Nephron (organoid): Measurements from ENCODE around the gene MTFR1L.

Source experiments
- H3K27ac Mint-ChIP-seq, 3 experiments: 2 replicates each; pipeline ENCODE4 v1.8.0; 2020; ENCODE audit warnings: mixed read lengths in 3 of 3, mild to moderate bottlenecking in 2 of 3, moderate library complexity in 1 of 3
- H3K27me3 Mint-ChIP-seq: 2 replicates; pipeline ENCODE4 v1.8.0; 2021; ENCODE audit warnings: low read depth, mild to moderate bottlenecking, moderate library complexity, mixed read lengths
- H3K36me3 Mint-ChIP-seq: 2 replicates; pipeline ENCODE4 v1.8.0; 2020; ENCODE audit warnings: low read depth, mixed read lengths
- H3K4me1 Mint-ChIP-seq: 2 replicates; pipeline ENCODE4 v1.8.0; 2020; ENCODE audit warnings: mixed read lengths
- H3K4me3 Mint-ChIP-seq, 3 experiments: 2 replicates each; pipeline ENCODE4 v1.8.0; 2020; ENCODE audit warnings: mild to moderate bottlenecking in 3 of 3, mixed read lengths in 3 of 3, moderate library complexity in 2 of 3
- H3K9me3 Mint-ChIP-seq: 2 replicates; pipeline ENCODE4 v1.8.0; 2020; ENCODE audit warnings: mixed read lengths
- TF ChIP-seq, protein P1 (sequence below), 3 experiments: fragments of 200-600 bp; sonication (generic); IDR thresholded peaks; one replicate each; pipeline ENCODE4 v1.5.0; 2021; ENCODE audit warnings: antibody characterized with exemption in 3 of 3; ENCODE audit not compliant: unreplicated experiment in 3 of 3

The MTFR1L gene

GRCh38 chr1:25870614-25871013 is 50.9 kb downstream of the MTFR1L start:
- no peaks in the 10 kb centered on the region for H3K9me3 Mint-ChIP-seq
- TF ChIP-seq, protein P1, sequence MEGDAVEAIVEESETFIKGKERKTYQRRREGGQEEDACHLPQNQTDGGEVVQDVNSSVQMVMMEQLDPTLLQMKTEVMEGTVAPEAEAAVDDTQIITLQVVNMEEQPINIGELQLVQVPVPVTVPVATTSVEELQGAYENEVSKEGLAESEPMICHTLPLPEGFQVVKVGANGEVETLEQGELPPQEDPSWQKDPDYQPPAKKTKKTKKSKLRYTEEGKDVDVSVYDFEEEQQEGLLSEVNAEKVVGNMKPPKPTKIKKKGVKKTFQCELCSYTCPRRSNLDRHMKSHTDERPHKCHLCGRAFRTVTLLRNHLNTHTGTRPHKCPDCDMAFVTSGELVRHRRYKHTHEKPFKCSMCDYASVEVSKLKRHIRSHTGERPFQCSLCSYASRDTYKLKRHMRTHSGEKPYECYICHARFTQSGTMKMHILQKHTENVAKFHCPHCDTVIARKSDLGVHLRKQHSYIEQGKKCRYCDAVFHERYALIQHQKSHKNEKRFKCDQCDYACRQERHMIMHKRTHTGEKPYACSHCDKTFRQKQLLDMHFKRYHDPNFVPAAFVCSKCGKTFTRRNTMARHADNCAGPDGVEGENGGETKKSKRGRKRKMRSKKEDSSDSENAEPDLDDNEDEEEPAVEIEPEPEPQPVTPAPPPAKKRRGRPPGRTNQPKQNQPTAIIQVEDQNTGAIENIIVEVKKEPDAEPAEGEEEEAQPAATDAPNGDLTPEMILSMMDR (IDR thresholded peaks at IDR 0.05; ENCODE audit: unreplicated experiment in 3 of 3) = no peak
- peak overlapping the region; percentile 74 to 91 (median 80) for H3K27ac Mint-ChIP-seq
- peaks cover 23% of the 10 kb centered on the region for H3K4me1 Mint-ChIP-seq
- peak overlapping the region in 2 of 3 experiments; percentile 27 to 47 for H3K4me3 Mint-ChIP-seq
- H3K27me3 Mint-ChIP-seq = no peaks in the 10 kb centered on the region
- peaks cover 6% of the 10 kb centered on the region for H3K36me3 Mint-ChIP-seq

GRCh38 chr1:25871086-25871703 is 51.4 kb downstream of the MTFR1L start:
- Mint-ChIP-seq H3K27ac (peak overlapping the region; percentile 74 to 91 (median 80)), H3K27me3 (peaks cover 3% of the 10 kb centered on the region), H3K4me1 (peaks cover 25% of the 10 kb centered on the region), H3K4me3 (peak overlapping the region in 2 of 3 experiments; percentile 27 to 41), H3K36me3 (peaks cover 3% of the 10 kb centered on the region), H3K9me3 (no peaks in the 10 kb centered on the region)
- TF ChIP-seq, protein P1 (IDR thresholded peaks at IDR 0.05; ENCODE audit: unreplicated experiment in 3 of 3) = no peak

GRCh38 chr1:25871704-25872494 is 52.1 kb downstream of the MTFR1L start:
- Mint-ChIP-seq H3K36me3 (no peaks in the 10 kb centered on the region), H3K4me3 (peak overlapping the region in 2 of 3 experiments; percentile 27 to 41), H3K27ac (peak overlapping the region; percentile 74 to 99 (median 80)), H3K9me3 (no peaks in the 10 kb centered on the region), H3K4me1 (peaks cover 28% of the 10 kb centered on the region), H3K27me3 (peaks cover 8% of the 10 kb centered on the region)
- TF ChIP-seq, protein P1 (IDR thresholded peaks at IDR 0.05; ENCODE audit: unreplicated experiment in 3 of 3) = no peak

DNA sequence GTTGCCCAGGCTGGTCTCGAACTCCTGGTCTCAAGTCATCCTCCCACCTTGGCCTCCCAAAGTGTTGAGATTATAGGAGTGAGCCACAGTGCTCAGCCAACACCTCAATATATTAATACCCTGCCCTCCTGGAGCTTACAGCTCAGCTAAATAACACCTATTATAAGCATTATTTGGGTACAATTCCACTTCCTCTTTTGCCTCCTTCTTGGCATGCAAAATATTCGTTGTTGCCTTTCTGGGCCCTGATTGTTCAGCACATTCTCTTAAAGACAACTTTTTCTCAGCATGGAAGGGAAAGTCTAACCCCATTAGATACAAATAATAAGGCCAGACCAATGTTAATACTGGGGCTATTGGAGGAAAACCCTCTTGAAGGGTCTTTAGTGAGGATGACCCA is 53.0 kb downstream of the MTFR1L start:
- TF ChIP-seq, protein P1 (IDR thresholded peaks at IDR 0.05; ENCODE audit: unreplicated experiment in 3 of 3) = no peak
- peak overlapping the region in 2 of 3 experiments; percentile 53 to 65 for H3K4me3 Mint-ChIP-seq
- peaks cover 22% of the 10 kb centered on the region for H3K4me1 Mint-ChIP-seq
- H3K9me3 Mint-ChIP-seq = no peaks in the 10 kb centered on the region
- no peaks in the 10 kb centered on the region for H3K36me3 Mint-ChIP-seq
- H3K27me3 Mint-ChIP-seq = peaks cover 8% of the 10 kb centered on the region
- peak overlapping the region; percentile 71 to 99 (median 92) for H3K27ac Mint-ChIP-seq

GRCh38 chr1:25873120-25873519 is 53.4 kb downstream of the MTFR1L start:
- H3K4me1 Mint-ChIP-seq = peaks cover 20% of the 10 kb centered on the region
- H3K36me3 Mint-ChIP-seq = no peaks in the 10 kb centered on the region
- H3K27me3 Mint-ChIP-seq = peaks cover 8% of the 10 kb centered on the region
- peak overlapping the region; percentile 62 to 65 (median 64) for H3K4me3 Mint-ChIP-seq
- TF ChIP-seq, protein P1 (IDR thresholded peaks at IDR 0.05; ENCODE audit: unreplicated experiment in 3 of 3) = no peak
- H3K9me3 Mint-ChIP-seq = no peaks in the 10 kb centered on the region
- peak overlapping the region; percentile 71 to 99 (median 92) for H3K27ac Mint-ChIP-seq
